CMK (cell line): Measurements from ENCODE around the gene GAPVD1.
"Not testable (repeated sequence)": the region's sequence is repeated elsewhere in the genome, so short reads cannot be mapped to it uniquely, and the experiment has no call there.

Experiments used
- DNase-seq: peaks from one replicate; pipeline ENCODE4 v3.0.0-alpha.2; 2010; ENCODE audit warnings: low read depth

GAPVD1 gene

DNA sequence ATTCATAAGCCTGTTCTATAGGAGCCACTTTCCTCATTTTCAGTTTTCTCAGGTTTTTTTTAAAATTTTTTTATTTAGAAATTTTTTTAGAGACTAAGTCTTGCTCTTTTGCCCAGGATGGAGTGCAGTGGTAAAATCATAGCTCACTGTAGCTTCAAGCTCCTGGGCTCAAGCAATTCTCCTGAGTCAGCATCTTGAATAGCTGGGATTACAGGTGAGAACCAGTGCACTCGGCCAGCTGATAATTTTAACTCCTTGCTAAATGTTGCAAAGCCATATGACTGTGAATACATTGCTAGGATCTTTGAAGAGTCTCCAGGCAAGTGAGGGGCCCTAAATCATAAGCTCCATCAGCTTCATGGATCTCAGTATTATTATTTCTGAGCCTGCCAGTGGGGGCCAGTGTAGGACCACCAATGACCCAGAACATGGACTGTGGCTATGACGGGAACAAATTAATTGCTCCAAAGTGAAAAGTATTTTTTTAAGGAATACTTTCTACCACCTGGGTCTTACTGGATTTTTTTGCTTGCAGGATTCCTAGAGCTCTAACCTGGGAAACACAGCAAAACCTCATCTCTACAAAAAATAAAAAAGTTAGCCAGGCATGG lies 5.7 kb upstream of the GAPVD1 start:
- DNase-seq: no peak

DNA sequence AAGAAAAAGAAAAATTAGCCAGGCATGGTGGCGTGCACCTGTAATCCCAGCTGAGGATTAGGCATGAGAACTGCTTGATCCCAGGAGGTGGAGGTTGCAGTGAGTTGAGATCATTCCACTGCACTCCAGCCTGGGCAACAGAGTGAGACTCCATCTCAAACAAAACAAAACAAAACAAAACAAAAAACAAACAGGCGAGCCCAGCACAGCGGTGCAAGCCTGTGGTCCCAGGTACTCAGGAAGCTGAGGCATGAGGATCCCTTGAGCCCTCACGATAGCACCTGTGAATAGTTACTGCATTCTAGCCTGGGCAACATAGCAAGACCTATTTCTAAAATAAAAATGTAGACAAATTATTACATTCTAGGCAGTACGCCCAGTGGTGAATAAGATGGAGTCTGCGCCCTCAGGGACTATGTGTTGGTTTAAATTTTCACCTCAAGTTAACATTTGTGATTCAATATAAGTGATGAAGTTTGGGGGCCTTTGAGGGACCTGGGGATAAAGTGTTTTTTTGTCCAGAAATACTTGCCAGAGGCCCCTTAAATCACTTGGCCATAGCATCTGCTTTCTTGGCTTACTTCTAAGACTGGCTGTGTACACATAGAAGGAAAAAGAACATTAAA lies 3.4 kb upstream of the GAPVD1 start:
- no peak for DNase-seq

GRCh38 chr9:125258832-125259534 lies 2.6 kb upstream of the GAPVD1 start:
- no peak for DNase-seq

GRCh38 chr9:125260561-125260960 lies 1.1 kb upstream of the GAPVD1 start:
- DNase-seq: no peak

- no peak for DNase-seq
Measured at GRCh38 chr9:125262294-125262991, 817 bp downstream of the GAPVD1 start.

- not testable (repeated sequence) for DNase-seq
Measured at GRCh38 chr9:125264068-125264467, 2.4 kb downstream of the GAPVD1 start.

- no peak for DNase-seq
Measured at GRCh38 chr9:125268394-125269013, 6.9 kb downstream of the GAPVD1 start.

DNA sequence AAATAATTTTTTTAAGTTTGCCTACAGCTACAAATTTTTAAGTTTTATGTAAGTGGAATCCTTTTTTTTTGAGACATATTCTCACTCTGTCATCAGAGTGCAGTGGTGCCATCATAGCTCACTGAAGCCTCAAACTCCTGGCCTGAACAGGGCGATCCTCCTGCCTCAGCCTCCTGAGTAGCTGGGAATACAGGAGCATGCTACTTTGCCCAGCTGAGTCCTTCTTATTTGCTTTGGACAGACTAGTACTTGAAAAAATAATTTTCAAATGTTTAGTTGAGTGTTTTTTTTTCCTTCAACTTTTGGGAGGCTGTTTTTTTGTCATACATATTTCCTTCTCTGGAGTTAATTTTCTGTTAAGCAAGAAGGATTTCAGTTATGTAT lies 7.4 kb downstream of the GAPVD1 start:
- DNase-seq: no peak

- no peak for DNase-seq
Measured at GRCh38 chr9:125271081-125271480, 9.5 kb downstream of the GAPVD1 start.

GRCh38 chr9:125272697-125273096 lies 11.1 kb downstream of the GAPVD1 start:
- DNase-seq: no peak

DNA sequence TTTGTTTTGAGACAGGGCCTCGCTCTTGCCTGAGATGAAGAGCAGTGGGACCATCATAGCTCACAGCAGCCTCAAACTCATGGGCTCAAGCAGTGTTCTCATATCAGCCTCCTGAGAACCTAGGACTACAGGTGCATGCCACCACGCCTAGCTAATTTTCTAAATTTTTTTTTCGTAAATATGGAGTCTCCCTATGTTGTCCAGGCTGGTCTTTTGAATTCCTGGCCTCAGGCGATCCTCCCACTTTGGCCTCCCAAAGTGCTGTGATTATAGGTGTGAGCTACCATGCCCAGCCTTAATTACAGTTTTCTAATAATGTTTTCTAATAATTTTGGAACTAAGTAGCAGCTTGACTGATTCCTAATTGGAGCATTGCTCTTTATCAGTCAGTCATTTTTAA lies 15.1 kb downstream of the GAPVD1 start:
- DNase-seq: no peak

DNA sequence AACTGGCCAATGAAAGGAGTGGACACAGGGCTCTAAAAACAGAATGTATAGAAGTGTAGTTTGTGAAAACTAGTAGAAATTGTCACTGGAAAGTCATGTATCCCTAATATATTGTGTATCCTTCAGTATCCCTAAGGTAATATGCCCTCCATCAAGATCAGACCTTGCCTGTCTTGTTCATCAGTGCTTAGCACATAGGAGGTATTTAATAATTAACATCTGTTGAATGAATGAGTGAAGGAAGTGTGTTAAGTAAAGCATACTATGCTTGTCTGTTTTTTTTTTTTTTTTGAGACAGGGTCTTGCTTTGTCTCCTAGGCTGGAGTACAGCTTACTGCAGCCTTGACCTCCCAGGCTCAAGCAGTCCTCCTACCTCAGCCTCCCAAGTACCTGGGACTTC lies 15.8 kb downstream of the GAPVD1 start:
- no peak for DNase-seq

DNA sequence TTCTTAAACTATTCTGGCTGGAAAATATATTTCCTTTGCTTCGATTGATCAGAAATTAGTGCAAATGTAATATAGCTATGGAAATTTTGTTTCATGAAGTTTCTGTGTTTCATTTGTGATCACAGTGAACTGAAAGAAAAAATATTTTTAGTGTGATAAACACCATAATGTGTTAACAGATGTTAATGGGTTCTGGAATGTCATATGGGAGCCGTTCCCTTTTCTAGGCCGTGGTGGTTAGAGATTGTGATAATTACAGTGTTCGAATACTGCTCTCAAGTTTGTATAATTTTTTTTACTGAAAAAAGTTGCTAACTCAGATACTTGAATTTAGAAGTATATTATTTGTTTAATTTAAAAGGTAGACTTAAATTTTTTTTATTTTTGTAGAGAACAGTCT lies 19.3 kb downstream of the GAPVD1 start:
- no peak for DNase-seq

DNA sequence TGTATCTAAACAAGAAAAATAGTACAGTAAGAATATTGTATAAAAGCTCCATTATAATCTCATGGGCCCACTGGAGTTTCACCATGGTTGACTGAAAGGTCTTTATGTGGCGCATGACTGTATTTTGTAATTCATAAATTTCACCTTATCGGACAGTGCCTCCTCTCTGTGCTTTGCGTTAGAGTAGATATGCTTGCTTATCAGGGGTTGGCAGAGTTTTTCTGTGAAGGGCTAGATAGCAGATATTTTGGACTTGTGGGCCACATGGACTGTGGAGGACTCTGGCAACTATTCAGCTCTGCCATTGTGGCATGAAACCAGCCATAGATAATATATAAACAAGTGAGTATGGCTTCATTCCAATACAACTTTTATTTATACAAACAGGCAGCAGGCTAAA lies 23.2 kb downstream of the GAPVD1 start:
- peak; percentile 89 for DNase-seq

DNA sequence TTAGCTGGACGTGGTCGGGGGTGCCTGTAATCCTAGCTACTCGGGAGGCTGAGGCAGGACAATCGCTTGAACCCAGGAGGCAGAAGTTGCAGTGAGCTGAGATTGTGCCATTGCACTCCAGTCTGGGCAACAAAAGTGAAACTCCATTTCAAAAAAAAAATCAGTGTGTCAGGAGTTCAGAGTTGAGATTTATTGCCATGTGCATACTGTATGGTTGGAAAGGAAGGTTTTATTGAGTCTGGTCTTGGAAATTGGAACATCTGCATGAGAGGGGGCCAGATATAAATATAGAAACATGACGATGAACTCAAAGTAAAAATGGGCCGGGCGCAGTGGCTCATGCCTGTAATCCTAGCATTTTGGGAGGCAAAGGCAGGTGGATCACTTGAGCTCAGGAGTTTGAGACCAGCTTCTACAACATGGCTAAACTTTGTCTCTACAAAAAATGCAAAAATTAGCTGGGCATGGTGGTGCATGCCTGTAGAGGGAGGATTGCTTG lies 25.4 kb downstream of the GAPVD1 start:
- DNase-seq: not testable (repeated sequence)

DNA sequence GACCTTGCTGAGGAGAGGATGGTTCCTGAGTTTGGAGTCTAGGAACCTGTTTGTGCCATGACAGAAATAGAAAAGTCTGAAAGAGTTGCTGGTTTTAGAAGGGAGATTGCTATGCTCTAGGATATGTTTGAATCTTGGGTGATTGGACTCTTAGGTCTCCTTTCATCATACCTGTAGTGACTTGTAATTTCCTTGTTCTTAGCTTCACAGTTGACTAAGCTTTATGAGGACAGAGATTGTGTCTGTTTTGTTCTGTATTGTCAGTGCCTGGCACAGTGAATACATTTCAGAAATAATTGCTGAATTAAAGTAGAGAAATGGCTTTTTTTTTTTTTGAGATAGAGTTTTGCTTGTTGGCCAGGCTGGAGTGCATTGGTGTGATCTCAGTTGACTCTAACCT lies 31.5 kb downstream of the GAPVD1 start:
- no peak for DNase-seq

DNA sequence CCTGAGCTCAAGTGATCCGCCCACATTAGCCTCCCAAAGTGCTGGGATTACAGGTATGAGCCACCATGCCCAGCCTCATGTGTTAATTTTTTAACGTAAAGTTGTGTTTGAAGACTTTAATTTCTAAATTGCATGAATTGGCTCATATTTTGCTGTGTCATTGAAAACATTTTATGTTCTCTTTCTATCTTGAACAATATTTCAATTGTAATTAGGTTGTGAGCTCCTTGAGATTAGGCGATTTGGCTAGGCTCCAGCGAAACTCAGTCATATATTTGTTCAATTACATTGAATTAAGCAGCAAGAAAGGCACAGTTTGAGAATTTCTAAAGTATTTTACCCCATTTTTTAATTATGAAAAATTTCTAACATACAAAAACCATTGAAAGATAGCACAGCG lies 34.0 kb downstream of the GAPVD1 start:
- no peak for DNase-seq

DNA sequence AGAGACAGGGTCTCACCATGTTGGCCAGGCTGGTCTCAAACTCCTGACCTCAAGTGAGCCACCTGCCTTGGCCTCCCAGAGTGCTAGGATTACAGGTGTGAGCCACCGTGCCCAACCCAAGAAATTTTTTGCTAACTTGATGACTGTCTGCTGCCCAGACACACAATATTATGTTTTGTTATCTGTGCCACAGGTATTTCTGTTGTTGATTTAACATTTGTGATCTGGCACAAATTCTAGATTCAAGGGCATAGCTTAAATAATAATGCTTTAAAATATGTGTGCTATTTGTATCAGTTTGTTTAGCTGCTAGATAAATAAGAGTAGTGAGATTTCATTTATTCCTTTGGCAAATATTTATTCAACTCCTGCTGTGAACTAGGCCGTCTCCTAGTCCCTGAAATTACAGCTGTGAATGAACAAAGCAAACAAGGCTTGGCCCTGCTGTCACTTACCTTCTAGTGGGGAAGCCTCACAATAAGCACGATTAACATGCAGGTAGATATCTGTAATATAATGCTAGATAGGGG lies 35.3 kb downstream of the GAPVD1 start:
- DNase-seq: no peak

DNA sequence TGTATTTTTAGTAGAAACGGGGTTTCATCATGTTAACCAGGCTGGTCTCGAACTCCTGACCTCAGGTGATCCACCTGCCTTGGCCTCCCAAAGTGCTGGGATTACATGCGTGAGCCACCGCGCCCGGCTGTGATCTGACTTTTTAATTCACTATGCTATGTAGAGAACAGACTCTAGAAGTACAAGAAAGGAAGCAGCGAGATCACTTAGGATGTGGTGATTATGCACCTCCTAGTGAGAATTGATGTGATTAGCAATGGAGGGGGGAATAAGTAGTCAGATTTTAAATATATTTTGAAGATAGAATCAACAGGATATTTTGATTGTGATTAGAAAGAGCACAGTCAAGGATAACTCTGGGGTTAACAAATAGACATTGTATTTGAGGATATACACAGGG lies 36.3 kb downstream of the GAPVD1 start:
- DNase-seq: no peak

DNA sequence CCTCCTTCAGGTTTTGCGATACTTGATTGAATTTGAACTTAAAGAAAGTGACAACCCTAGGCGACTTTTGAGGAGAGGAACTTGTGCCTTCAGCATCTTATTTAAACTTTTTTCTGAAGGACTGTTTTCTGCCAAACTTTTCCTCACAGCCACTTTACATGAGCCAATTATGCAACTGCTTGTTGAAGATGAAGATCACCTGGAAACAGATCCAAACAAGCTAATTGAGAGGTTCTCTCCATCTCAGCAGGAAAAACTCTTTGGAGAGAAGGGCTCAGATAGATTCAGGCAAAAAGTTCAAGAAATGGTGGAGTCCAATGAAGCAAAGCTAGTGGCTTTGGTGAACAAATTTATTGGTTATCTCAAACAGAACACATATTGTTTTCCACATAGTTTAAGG lies 40.6 kb downstream of the GAPVD1 start:
- DNase-seq: no peak

DNA sequence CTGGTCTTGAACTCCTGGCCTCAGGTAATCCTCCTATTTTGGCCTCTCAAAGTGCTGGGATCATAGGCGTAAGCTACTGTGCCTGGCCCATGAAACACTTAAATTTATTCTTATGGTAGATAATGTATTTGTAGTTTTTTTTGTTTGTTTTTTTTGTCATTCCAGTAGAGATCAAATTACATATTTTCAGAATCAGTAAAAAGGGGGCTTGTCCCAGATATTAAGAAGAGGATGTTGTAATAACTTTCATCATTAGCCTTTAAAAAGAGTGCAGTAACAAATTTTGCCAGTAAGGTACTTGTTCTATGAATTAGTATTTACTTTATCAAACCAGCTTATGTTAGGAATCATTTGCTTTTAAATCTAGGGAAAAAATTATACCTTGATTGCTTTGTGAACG lies 42.6 kb downstream of the GAPVD1 start:
- no peak for DNase-seq

GRCh38 chr9:125312411-125312810 lies 50.8 kb downstream of the GAPVD1 start:
- DNase-seq: no peak
